ENCODE results near the gene RHBDF1. TPM values are rescaled to one million over a fixed set of nuclear protein-coding genes. Genes with fewer than 3 reads are reported as not detected.
A peak's percentile ranks its signal among the peaks of the same experiment; 100 is the strongest.

RHBDF1 gene
- total and polyA plus RNA-seq, 9 of the 15 experiments (the other 6 are each of a cell fraction or from before 2014, with no cell fraction given) = 1.0 to 8.2 (median 4.2) TPM

DNA sequence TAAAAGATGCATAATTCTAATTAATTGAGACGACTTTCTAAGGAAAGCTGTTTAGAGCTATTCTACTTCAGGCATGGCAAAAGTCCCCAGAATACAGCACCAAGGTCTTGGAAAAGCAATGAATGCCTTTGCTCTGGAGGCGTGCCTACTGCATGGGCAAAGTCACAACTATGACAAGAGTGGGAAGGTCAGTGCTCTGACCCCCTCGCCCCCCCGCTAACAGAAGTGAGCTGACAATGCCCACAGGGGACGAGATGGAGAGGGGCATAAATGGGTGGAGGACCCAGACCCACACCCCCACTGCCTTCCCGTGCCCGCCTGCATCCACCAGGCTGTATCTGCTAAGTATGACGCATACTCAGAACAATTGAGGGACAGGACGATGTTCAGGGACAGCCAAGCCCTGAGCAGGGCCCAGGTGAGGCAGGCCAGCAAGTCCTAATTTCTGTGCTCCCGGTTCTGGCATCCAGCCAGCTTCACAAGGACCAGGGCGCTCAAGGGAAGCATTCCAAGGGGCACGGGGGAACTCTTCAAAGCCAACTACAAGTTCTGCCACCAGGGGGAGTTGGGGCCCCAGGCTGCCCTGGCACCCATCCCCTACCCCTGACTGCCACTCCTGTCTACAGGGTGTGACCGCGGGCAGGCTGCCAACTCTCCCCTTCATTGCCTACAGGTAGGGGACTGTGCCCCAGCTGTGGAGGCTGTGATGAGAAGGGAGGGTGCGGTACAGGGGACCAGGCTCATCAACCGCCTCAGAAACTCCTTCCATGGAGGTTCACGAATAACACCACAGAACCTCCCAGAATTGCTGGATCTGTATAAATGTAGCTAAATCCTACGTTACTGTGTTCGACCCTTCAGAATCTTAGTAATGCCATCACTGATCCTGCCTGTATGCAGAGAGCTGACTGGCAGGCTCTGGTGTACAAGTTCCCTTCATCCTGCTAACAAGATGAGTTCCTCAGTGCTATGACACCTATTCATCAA, 45.2 kb upstream of the RHBDF1 start (continued):
- TF ChIP-seq HINFP (tag; conservative IDR thresholded peaks at IDR 0.05; ENCODE audit: low read depth) (no peak), CHD2 (IDR thresholded peaks at IDR 0.05; ENCODE audit: low read depth, low read length) (no peak), HSF4 (CRISPR knock-in tag; IDR thresholded peaks at IDR 0.05; ENCODE audit: borderline replicate concordance) (peak; percentile 71; the same call in 1 of the 2 replicates), CHD4 (IDR thresholded peaks at IDR 0.05; ENCODE audit: insufficient read depth, insufficient replicate concordance, low read depth, low read length, poor library complexity, severe bottlenecking) (no peak), SMAD2 (IDR thresholded peaks at IDR 0.05; ENCODE audit: low read depth, low read length) (no peak), HNRNPUL1 (IDR thresholded peaks at IDR 0.05; ENCODE audit: low read length) (no peak), PHF20 (IDR thresholded peaks at IDR 0.05; ENCODE audit: partially characterized antibody) (no peak), TAF1 (IDR thresholded peaks at IDR 0.05; ENCODE audit: control insufficient read depth, extremely low read depth, insufficient read depth, low read length, severe bottlenecking) (no peak), ZNF311 (CRISPR knock-in tag; IDR thresholded peaks at IDR 0.05) (no peak), NR2C2 (CRISPR knock-in tag; IDR thresholded peaks at IDR 0.05) (no peak), NR2C2 (tag; IDR thresholded peaks at IDR 0.05) (no peak), RCOR1 (IDR thresholded peaks at IDR 0.05; ENCODE audit: borderline replicate concordance in 1 of 2, low read depth in 2 of 2, low read length in 2 of 2) (0 out of 4 replicates have a peak, but pooled peaks of 1 of the 2 experiments have one; percentile 22)
- TF ChIP-seq, protein P1, sequence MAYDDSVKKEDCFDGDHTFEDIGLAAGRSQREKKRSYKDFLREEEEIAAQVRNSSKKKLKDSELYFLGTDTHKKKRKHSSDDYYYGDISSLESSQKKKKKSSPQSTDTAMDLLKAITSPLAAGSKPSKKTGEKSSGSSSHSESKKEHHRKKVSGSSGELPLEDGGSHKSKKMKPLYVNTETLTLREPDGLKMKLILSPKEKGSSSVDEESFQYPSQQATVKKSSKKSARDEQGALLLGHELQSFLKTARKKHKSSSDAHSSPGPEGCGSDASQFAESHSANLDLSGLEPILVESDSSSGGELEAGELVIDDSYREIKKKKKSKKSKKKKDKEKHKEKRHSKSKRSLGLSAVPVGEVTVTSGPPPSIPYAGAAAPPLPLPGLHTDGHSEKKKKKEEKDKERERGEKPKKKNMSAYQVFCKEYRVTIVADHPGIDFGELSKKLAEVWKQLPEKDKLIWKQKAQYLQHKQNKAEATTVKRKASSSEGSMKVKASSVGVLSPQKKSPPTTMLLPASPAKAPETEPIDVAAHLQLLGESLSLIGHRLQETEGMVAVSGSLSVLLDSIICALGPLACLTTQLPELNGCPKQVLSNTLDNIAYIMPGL (CRISPR knock-in tag; IDR thresholded peaks at IDR 0.05) = no peak
- TF ChIP-seq, protein P2, sequence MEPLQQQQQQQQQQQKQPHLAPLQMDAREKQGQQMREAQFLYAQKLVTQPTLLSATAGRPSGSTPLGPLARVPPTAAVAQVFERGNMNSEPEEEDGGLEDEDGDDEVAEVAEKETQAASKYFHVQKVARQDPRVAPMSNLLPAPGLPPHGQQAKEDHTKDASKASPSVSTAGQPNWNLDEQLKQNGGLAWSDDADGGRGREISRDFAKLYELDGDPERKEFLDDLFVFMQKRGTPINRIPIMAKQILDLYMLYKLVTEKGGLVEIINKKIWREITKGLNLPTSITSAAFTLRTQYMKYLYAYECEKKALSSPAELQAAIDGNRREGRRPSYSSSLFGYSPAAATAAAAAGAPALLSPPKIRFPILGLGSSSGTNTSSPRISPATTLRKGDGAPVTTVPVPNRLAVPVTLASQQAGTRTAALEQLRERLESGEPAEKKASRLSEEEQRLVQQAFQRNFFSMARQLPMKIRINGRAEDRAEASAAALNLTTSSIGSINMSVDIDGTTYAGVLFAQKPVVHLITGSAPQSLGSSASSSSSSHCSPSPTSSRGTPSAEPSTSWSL (CRISPR knock-in tag; IDR thresholded peaks at IDR 0.05; ENCODE audit: borderline replicate concordance) = no peak
- TF ChIP-seq, protein P3, sequence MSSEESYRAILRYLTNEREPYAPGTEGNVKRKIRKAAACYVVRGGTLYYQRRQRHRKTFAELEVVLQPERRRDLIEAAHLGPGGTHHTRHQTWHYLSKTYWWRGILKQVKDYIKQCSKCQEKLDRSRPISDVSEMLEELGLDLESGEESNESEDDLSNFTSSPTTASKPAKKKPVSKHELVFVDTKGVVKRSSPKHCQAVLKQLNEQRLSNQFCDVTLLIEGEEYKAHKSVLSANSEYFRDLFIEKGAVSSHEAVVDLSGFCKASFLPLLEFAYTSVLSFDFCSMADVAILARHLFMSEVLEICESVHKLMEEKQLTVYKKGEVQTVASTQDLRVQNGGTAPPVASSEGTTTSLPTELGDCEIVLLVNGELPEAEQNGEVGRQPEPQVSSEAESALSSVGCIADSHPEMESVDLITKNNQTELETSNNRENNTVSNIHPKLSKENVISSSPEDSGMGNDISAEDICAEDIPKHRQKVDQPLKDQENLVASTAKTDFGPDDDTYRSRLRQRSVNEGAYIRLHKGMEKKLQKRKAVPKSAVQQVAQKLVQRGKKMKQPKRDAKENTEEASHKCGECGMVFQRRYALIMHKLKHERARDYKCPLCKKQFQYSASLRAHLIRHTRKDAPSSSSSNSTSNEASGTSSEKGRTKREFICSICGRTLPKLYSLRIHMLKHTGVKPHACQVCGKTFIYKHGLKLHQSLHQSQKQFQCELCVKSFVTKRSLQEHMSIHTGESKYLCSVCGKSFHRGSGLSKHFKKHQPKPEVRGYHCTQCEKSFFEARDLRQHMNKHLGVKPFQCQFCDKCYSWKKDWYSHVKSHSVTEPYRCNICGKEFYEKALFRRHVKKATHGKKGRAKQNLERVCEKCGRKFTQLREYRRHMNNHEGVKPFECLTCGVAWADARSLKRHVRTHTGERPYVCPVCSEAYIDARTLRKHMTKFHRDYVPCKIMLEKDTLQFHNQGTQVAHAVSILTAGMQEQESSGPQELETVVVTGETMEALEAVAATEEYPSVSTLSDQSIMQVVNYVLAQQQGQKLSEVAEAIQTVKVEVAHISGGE (CRISPR knock-in tag; IDR thresholded peaks at IDR 0.05) = no peak
